Right kidney (tissue), 9 donors: Measurements from ENCODE around the gene ELMOD2.
"Not testable (repeated sequence)": the region's sequence is repeated elsewhere in the genome, so short reads cannot be mapped to it uniquely, and the experiment has no call there.

Experiments
- DNase-seq: peaks from one replicate; pipeline ENCODE4 v3.0.0-alpha.2; 2016
- long read RNA-seq, 8 donors: transcript quantifications; one replicate each; lab custom pipeline, GENCODE V29; 2026

ELMOD2 gene, protein sequence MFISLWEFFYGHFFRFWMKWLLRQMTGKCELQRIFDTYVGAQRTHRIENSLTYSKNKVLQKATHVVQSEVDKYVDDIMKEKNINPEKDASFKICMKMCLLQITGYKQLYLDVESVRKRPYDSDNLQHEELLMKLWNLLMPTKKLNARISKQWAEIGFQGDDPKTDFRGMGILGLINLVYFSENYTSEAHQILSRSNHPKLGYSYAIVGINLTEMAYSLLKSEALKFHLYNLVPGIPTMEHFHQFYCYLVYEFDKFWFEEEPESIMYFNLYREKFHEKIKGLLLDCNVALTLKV
- long read RNA-seq, donor 1, full-length matches to known transcripts, result 8 of 8 reads
- long read RNA-seq, donor 1, partial matches to known transcripts, result 0 of 8 reads
- long read RNA-seq, donor 1, other reads (novel, unspliced or antisense), result 0 of 8 reads
- long read RNA-seq, donor 2, full-length matches to known transcripts, result 3 of 10 reads
- long read RNA-seq, donor 2, partial matches to known transcripts, result 7 of 10 reads
- long read RNA-seq, donor 2, other reads (novel, unspliced or antisense), result 0 of 10 reads
- long read RNA-seq, donor 3, full-length matches to known transcripts, result 6 of 6 reads
- long read RNA-seq, donor 3, partial matches to known transcripts, result 0 of 6 reads
- long read RNA-seq, donor 3, other reads (novel, unspliced or antisense), result 0 of 6 reads
- long read RNA-seq, donor 4, full-length matches to known transcripts, result 6 of 6 reads
- long read RNA-seq, donor 4, partial matches to known transcripts, result 0 of 6 reads
- long read RNA-seq, donor 4, other reads (novel, unspliced or antisense), result 0 of 6 reads
- long read RNA-seq, donor 5, full-length matches to known transcripts, result 7 of 7 reads
- long read RNA-seq, donor 5, partial matches to known transcripts, result 0 of 7 reads
- long read RNA-seq, donor 5, other reads (novel, unspliced or antisense), result 0 of 7 reads
- long read RNA-seq, donor 6, full-length matches to known transcripts, result 7 of 7 reads
- long read RNA-seq, donor 6, partial matches to known transcripts, result 0 of 7 reads
- long read RNA-seq, donor 6, other reads (novel, unspliced or antisense), result 0 of 7 reads
- long read RNA-seq, donor 7, full-length matches to known transcripts, result 11 of 11 reads
- long read RNA-seq, donor 7, partial matches to known transcripts, result 0 of 11 reads
- long read RNA-seq, donor 7, other reads (novel, unspliced or antisense), result 0 of 11 reads
- long read RNA-seq, donor 8, full-length matches to known transcripts, result 12 of 12 reads
- long read RNA-seq, donor 8, partial matches to known transcripts, result 0 of 12 reads
- long read RNA-seq, donor 8, other reads (novel, unspliced or antisense), result 0 of 12 reads

- peak; percentile 98 for DNase-seq
Measured at GRCh38 chr4:140523857-140524742, at the start of gene ELMOD2. ELMOD2 (plus strand) TSS chr4:140524168; CDS start chr4:140525429, 1,261 bp downstream.

DNA sequence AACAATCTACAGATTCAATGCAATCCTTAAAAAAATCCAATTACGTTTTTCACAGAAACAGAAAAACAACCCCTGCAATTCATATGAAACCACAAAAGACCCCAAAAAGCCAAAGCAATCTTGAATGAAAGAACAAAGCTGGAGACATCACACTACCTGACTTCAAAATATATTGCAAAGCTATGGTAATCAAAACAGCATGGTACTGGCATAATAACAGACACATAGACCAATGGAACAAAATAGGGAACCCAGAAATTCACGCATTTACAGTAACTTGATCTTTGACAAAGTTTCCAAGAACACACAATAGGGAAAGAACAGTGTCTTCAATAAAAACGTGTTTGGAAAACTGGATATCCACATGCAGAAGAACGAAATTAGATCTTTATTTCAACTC, 40.5 kb upstream of the ELMOD2 start:
- DNase-seq, result no peak

- DNase-seq, result no peak
Measured at GRCh38 chr4:140485939-140486338, 38.0 kb upstream of the ELMOD2 start.

- DNase-seq, result no peak
Measured at GRCh38 chr4:140497405-140497746, 26.6 kb upstream of the ELMOD2 start.

DNA sequence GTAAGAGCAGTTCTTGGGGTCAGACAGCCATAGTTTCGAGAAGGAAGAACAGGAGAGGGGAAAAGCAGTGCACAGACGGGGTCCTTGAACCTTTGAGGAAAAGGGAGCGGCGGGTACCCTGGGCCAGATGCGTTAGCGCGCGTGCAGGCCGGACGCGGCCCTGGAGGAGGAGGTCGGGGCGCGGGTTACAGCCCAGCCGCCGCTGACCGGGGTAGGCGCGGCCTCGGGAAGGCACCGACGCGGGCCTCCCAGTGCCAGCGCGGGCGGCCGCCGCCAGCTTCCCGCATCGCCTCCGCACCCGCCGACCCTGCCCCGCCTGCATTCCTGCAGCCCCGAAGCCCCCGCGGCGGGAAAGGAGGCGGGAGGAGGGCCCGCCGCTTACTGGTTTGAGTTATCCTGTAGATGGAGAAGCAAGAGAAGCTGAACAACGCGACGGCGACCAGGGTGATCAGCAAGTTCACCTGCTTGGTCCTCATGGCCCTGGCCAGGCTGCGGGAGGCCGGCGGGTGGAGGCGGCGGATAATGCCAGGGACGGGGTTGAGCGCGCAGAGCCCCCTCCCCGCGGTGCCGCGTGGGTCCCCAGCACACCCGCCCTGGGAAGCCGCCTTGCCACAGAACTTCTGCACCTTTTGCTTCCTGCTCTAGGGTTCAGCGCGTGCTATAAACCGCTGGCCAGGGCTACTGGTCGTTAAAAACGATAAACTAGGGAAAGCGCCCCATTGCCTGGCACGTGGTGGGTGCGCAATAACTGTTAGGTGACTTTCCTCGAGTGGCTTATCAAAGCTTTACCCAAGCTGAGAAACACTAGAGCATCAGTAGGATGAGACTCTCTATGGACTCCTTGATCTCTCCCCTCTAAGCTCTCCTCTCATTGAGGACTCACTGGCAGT, 26.0 kb upstream of the ELMOD2 start, which contains the start of gene MGAT4D:
Gene MGAT4D (minus strand): TSS at position 547 of the 890 bp plus-strand sequence. CDS start 71 bp downstream, at position 476.
- peak; percentile 72 for DNase-seq

DNA sequence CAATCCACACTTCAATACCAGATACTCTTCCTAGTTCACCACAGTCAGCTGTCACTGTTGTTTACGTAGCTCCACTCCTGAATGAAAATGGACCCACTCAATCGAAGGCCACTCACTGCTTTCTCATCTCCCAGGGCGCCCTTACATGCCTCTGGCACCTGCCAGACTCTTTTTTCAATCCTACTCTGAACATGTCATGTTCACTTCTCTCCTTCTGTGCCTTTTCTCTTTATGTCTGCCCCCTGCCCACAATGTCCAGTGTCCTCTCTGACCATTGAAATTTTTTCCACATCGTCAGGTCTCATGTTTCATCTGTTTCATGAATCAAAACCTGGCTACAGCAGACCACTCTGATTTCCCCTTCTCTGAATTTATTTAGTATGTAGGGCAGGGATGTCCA, 24.6 kb upstream of the ELMOD2 start:
- DNase-seq, result no peak

DNA sequence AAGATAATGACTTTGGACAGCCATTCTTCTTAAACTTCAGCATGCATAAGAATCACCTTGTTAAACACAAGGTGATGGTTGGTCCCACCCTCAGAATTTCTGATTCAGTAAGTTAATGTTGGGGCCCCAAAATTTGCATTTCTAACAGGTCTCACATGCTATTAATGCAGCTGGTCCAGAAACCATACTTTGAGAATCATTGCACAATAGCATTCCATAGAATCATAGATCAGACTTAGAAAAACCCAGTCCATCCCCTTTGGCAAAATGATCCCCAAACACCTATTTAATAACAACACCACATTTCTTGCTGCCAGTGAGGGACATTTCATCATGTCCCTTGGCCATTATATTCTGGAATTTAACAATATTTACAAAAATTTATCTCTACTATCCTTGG, 19.7 kb upstream of the ELMOD2 start:
- no peak for DNase-seq

DNA sequence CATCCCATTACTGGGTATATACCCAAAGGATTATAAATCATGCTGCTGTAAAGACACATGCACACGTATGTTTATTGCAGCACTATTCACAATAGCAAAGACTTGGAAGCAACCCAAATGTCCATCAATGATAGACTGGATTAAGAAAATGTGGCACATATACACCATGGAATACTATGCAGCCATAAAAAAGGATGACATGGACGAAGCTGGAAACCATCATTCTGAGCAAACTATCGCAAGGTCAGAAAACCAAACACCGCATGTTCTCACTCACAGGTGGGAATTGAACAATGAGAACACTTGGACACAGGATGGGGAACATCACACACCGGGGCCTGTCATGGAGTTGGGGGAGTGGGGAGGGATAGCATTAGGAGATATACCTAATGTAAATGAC, 10.2 kb upstream of the ELMOD2 start:
- DNase-seq, result not testable (repeated sequence)

DNA sequence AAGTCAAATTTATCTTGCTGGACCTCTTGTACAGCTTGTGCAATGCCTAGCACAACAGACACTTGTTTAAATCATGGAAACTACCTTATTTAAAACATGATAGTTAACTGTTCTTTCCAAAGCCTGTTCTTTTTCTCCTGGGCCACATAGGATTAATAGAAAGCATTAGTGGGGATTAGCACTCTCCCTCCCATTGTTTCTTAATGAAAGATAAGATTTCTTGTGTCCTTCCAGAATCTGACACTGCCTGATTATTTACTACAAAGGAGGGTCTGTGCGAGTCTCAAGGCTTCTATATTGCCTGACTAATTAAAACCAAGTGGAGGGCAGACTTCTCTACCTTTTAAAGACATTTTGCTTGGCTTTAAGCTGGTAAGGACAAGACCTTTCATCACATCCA, 8.5 kb upstream of the ELMOD2 start:
- DNase-seq, result no peak

DNA sequence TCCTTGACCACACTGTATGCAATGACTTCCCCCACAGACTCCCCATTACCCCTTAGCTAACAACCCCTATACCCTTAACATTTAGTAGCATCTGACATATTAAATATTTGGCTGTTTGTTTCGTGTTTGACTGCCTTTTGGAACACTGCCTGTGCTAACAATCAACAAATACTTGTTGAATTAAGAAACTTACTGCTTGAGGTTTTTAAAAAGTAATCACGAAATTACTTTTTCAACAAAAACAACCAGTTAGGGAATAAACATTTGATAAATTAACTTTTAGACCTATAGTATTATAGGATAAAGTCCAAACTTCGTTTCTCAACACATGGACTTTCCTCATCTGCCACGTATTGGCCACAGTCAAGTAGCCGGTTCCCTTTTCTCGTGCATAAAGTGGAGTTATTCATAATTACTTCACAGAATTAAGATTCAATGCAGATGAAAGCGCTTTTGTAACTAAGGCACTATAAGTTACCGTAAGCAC, 555 bp upstream of the ELMOD2 start:
- peak; percentile 2 for DNase-seq

DNA sequence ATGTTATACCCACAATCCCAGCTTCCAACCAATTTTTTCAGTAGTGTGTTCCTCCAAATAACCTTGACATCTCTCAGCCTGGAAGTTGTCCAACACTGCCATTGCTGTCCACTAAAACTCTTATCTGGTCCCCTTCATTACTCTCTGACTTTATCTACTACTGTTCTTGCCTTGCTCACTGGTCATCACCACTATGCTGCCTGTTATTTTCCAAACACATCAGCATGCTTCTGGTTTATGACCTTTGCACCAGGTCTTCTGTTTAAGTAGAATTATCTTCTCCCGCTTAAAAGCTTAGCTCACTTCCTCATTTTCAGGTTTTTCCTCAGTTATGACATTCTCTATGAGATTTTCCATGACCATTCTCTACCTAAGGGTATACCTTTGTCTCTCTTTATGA, 5.5 kb downstream of the ELMOD2 start:
- no peak for DNase-seq

DNA sequence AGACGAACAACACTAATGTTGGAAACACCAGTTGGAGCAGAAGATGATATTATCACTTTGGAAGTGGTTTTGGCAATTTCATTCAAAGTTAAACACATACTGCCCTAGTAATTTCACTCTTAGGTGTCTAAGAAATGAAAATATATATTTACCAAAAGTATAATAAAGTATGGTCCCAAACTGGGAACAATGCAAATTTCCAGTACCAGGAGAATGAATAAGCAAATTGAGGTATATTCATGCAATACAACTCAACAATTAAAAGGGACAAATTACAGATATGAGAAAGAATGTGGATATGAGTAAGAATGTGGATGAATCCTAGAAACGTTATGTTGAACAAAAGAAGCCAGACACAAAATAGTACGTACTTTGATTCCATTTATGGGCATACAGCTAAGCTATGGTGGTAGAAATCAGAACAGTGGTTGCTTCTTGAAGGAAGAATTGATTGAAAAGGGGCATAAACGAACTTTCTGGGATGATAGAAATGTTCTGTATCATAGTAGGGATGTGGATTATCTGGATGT, 10.0 kb downstream of the ELMOD2 start:
- DNase-seq, result no peak

DNA sequence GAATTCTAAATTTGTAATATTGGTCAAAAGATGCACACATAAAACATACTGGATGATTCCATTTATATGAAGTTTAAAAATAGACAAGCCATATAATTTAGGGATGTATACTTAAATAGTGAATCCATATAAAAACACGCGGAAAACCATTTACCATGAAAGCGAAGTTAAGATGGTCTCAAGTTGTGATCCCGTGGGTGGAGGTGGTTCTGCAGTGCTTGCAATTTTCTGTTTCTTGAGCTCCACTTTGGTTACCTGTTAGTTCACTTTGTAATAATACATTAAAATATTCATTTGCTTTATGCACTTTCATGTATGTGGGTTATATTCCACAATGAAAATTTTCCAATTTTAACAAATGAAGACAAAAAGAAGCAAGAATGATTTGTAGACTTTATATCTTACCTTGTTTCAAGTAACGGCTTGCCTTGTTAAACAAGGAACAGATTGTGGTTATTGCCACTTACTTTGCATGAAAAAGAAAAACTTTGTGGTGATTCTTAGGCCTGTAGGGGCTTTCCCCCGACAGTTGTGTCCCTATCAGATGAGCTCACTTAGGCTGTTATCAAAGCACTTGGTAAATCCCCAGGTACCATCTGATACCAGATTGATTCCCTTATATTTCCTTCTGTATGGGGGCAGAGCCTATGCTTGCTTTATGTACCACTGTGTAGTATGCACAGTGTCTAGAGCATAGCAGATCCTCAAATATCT, 32.6 kb downstream of the ELMOD2 start:
- no peak for DNase-seq

GRCh38 chr4:140557831-140558435, 34.0 kb downstream of the ELMOD2 start:
- DNase-seq, result no peak

DNA sequence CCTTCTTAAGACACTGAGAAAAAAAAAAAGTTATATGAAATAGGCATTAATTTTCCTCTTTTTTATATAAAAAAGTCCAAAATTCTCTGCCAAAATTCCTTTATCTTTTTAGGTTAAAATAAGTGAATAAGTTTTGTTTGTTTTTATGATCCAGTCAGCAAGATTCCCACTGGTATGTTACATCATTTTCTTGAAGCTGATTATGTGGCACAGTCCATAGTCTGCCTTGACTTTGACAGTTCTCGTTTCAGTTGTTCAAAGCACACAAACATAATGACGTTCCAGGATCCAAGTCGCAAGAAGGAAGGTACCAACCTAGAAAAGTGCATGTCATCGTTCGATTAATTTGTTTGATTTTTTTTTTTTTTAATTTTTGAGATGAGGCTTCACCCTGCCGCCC, 35.7 kb downstream of the ELMOD2 start:
- DNase-seq, result no peak

GRCh38 chr4:140568507-140569306, 44.7 kb downstream of the ELMOD2 start, which contains the start of gene UCP1:
UCP1 (minus strand) TSS chr4:140568961; CDS start chr4:140568729, 232 bp downstream.
- peak; percentile 78 for DNase-seq

DNA sequence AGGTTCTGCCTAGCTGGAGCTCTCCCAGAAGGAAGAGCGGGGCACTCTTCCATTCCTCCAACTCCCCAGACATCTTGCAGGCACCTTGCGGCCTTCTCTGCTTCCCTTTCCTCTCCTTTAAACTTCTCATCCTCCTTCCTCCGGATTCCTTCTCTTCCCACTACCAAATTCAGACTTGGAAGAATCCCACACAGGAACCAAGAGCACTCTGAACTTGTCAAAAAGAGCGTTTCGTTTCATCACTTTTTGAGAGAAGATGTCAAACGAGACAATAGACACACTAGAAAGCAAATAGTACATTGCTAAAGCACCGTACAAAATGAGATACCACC, 45.3 kb downstream of the ELMOD2 start:
- DNase-seq, result no peak

GRCh38 chr4:140571620-140572019, 47.7 kb downstream of the ELMOD2 start:
- DNase-seq, result no peak
